HepG2 (cell line): ENCODE results near the gene MLN. TPM values are rescaled to one million over a fixed set of nuclear protein-coding genes. Genes with fewer than 3 reads are reported as not detected.

Experiments used
- ATF7 ChIP-seq, 2 experiments: fragments of 450-650 bp in 1 of 2; sonication (generic) in 1 of 2; formaldehyde crosslinking in 1 of 2; IDR thresholded peaks; 2 replicates each; pipeline versions ENCODE4 v1.4.0 to v1.6.1; 2016 to 2020; ENCODE audit warnings: antibody characterized with exemption in 1 of 2, mild to moderate bottlenecking in 1 of 2, missing genetic modification reagents in 1 of 2
- CAMTA2 ChIP-seq: sonication (generic); formaldehyde crosslinking; IDR thresholded peaks from 2 replicates; pipeline ENCODE4 v1.4.0; 2020; ENCODE audit warnings: mild to moderate bottlenecking, missing genetic modification reagents, borderline replicate concordance
- CBFB ChIP-seq: sonication (generic); formaldehyde crosslinking; IDR thresholded peaks from 2 replicates; pipeline ENCODE4 v1.4.0; 2020; ENCODE audit warnings: missing genetic modification reagents
- CHD4 ChIP-seq: fragments of 200-600 bp; sonication (generic); IDR thresholded peaks from 2 replicates; pipeline ENCODE4 v1.7.0; 2017; ENCODE audit warnings: mild to moderate bottlenecking, low read length, borderline replicate concordance
- LCORL ChIP-seq, 2 experiments: fragments of 450-650 bp in 1 of 2; sonication (generic) in 1 of 2; formaldehyde crosslinking in 1 of 2; IDR thresholded peaks; 2 replicates each; pipeline versions ENCODE4 v1.5.0 to v1.6.1; 2017 to 2020; ENCODE audit warnings: antibody characterized with exemption in 1 of 2, missing genetic modification reagents in 1 of 2
- MAZ ChIP-seq, 2 experiments: sonication (generic) in 1 of 2; formaldehyde crosslinking in 1 of 2; IDR thresholded peaks; 2 replicates each; pipeline versions ENCODE4 v1.5.0 to v1.6.1; 2012 to 2020; ENCODE audit warnings: low read depth in 2 of 2, mild to moderate bottlenecking in 2 of 2, borderline replicate concordance in 1 of 2, improper control_type of control experiment in 1 of 2, low read length in 1 of 2, missing genetic modification reagents in 1 of 2, moderate library complexity in 1 of 2
- MIXL1 ChIP-seq: IDR thresholded peaks from 2 replicates; pipeline ENCODE4 v1.6.1; 2016
- PHB2 ChIP-seq: fragments of 450-650 bp; IDR thresholded peaks from 2 replicates; pipeline ENCODE4 v1.6.1; 2018; ENCODE audit not compliant: partially characterized antibody
- RNF2 ChIP-seq: fragments of 450-650 bp; conservative IDR thresholded peaks from 2 replicates; pipeline ENCODE4 v1.6.1; 2016; ENCODE audit warnings: low read depth
- SAFB2 ChIP-seq: sonication (generic); formaldehyde crosslinking; IDR thresholded peaks from 2 replicates; pipeline ENCODE4 v1.5.1; 2020; ENCODE audit warnings: missing genetic modification reagents, low read depth, mild to moderate bottlenecking, borderline replicate concordance
- SMAD3 ChIP-seq: sonication (generic); formaldehyde crosslinking; IDR thresholded peaks from 2 replicates; pipeline ENCODE4 v1.4.0; 2020; ENCODE audit warnings: missing genetic modification reagents
- SP5 ChIP-seq: IDR thresholded peaks from 2 replicates; pipeline ENCODE4 v1.6.1; 2016; ENCODE audit warnings: low read depth, borderline replicate concordance
- ZMYM2 ChIP-seq: sonication (generic); formaldehyde crosslinking; IDR thresholded peaks from 2 replicates; pipeline ENCODE4 v1.8.0; 2022; ENCODE audit warnings: mild to moderate bottlenecking, missing genetic modification reagents
- ZNF20 ChIP-seq: sonication (generic); formaldehyde crosslinking; IDR thresholded peaks from 2 replicates; pipeline ENCODE4 v1.4.0; 2020; ENCODE audit warnings: mild to moderate bottlenecking, moderate library complexity, missing genetic modification reagents
- ZNF564 ChIP-seq: sonication (generic); formaldehyde crosslinking; IDR thresholded peaks from 2 replicates; pipeline ENCODE4 v1.8.1; 2023; ENCODE audit warnings: mild to moderate bottlenecking, missing genetic modification reagents
- ZNF615 ChIP-seq: sonication (generic); formaldehyde crosslinking; IDR thresholded peaks from 2 replicates; pipeline ENCODE4 v1.5.0; 2020; ENCODE audit warnings: mild to moderate bottlenecking, missing genetic modification reagents, borderline replicate concordance
- ZNF619 ChIP-seq: sonication (generic); formaldehyde crosslinking; IDR thresholded peaks from 2 replicates; pipeline ENCODE4 v1.4.0; 2020; ENCODE audit warnings: mild to moderate bottlenecking, missing genetic modification reagents
- ZNF674 ChIP-seq: sonication (generic); formaldehyde crosslinking; IDR thresholded peaks from 2 replicates; pipeline ENCODE4 v1.5.0; 2020; ENCODE audit warnings: low read depth, mild to moderate bottlenecking, missing genetic modification reagents
- ZNF737 ChIP-seq: sonication (generic); formaldehyde crosslinking; IDR thresholded peaks from 2 replicates; pipeline ENCODE4 v1.5.0; 2020; ENCODE audit warnings: missing genetic modification reagents, mild to moderate bottlenecking, borderline replicate concordance
- ZNF772 ChIP-seq: sonication (generic); formaldehyde crosslinking; IDR thresholded peaks from 2 replicates; pipeline ENCODE4 v1.5.0; 2020; ENCODE audit warnings: mild to moderate bottlenecking, missing genetic modification reagents
- polyA plus RNA-seq, 8 experiments: library from polyadenylated mRNA; depleted of rRNA in 3 of 8; stranded (reverse) in 7 of 8; unstranded in 1 of 8; fragments of >200 nt; fragmentation: Illumina TruSeq in 4 of 8; extraction: Trizol in 4 of 8; gene quantifications; 2 replicates each; pipeline versions ENCODE4 v1.2.1 to v1.2.3, GENCODE V29; 2011 to 2016; ENCODE audit warnings: low read depth in 4 of 8, missing spikeins in 1 of 8, mixed read lengths in 1 of 8; ENCODE audit not compliant: insufficient read depth in 1 of 8
- total RNA-seq, 5 experiments: library from RNA; depleted of rRNA; stranded (reverse); fragments of >200 nt; fragmentation: Illumina TruSeq; extraction: Trizol; gene quantifications; 2 replicates each; pipeline ENCODE4 v1.2.3, GENCODE V29; 2016; ENCODE audit warnings: low read depth in 1 of 5
- TF ChIP-seq, protein P1 (sequence below): sonication (generic); IDR thresholded peaks from 2 replicates; pipeline ENCODE4 v1.6.1; 2016; ENCODE audit warnings: low read depth, borderline replicate concordance
- TF ChIP-seq, protein P2 (sequence below): IDR thresholded peaks from 2 replicates; pipeline ENCODE4 v1.6.1; 2016; ENCODE audit warnings: missing genetic modification reagents, missing compliant biosample characterization
- TF ChIP-seq, protein P3 (sequence below): sonication (generic); formaldehyde crosslinking; IDR thresholded peaks from 2 replicates; pipeline ENCODE4 v1.4.0; 2020; ENCODE audit warnings: mild to moderate bottlenecking, missing genetic modification reagents
- TF ChIP-seq, protein P4 (sequence below): sonication (generic); formaldehyde crosslinking; IDR thresholded peaks from 2 replicates; pipeline ENCODE4 v1.4.0; 2020; ENCODE audit warnings: mild to moderate bottlenecking, low read depth, missing genetic modification reagents
- TF ChIP-seq, protein P5 (sequence below): sonication (generic); formaldehyde crosslinking; IDR thresholded peaks from 2 replicates; pipeline ENCODE4 v1.4.0; 2020; ENCODE audit warnings: missing genetic modification reagents

Gene MLN
- total and polyA plus RNA-seq, 2 of the 13 experiments (the other 11 are each of a cell fraction or from before 2014, with no cell fraction given), result not detected

DNA sequence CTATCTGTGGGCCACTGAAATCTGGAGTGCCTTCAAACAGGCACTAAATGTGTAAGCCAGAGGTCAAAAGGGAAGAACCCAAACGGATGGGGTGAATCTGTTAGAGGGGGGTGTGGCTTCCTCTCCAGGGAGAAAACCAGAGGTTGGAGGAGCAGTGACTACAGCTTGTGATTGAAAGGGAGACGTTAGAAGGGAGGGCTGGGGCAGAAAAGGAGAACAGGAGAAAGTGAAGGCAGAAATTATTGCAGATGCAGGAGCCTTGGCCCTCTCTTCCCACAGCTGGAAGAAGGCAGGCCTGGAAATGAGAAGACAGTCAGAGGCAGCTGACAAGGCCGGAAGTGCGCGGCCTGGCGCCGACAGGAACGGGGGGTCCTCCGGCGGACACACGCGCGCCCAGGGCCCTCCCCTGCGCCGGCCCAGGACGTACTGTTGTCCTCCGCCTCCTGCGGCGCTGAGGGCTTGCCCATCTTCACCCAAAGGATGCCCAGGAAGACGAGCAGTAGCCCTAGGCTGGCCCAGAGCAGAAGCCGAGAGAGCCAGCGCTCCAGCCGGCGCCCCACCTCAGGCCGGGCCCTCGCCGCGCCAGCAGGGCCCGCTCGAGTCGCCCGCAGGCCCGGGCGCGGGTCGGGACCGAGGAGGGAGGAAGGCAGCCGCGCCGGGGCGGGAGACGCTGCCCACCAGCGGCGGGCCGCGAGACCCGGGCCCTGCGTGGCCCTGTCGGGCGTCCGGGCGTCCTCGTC lies 15.7 kb downstream of the MLN start (continued):
- TF ChIP-seq, protein P1, sequence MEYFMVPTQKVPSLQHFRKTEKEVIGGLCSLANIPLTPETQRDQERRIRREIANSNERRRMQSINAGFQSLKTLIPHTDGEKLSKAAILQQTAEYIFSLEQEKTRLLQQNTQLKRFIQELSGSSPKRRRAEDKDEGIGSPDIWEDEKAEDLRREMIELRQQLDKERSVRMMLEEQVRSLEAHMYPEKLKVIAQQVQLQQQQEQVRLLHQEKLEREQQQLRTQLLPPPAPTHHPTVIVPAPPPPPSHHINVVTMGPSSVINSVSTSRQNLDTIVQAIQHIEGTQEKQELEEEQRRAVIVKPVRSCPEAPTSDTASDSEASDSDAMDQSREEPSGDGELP, result peak; percentile 84; the same call in 1 of the 2 replicates
- no peak for TF ChIP-seq CHD4
- TF ChIP-seq ZNF20 (CRISPR knock-in tag), result no peak
- TF ChIP-seq ZNF619 (CRISPR knock-in tag), result no peak
- no peak for TF ChIP-seq CAMTA2 (CRISPR knock-in tag)
- no peak for TF ChIP-seq MIXL1 (CRISPR knock-in tag)
- TF ChIP-seq, protein P2, sequence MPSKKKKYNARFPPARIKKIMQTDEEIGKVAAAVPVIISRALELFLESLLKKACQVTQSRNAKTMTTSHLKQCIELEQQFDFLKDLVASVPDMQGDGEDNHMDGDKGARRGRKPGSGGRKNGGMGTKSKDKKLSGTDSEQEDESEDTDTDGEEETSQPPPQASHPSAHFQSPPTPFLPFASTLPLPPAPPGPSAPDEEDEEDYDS, result no peak
- TF ChIP-seq, protein P3, sequence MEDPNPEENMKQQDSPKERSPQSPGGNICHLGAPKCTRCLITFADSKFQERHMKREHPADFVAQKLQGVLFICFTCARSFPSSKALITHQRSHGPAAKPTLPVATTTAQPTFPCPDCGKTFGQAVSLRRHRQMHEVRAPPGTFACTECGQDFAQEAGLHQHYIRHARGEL (CRISPR knock-in tag), result no peak
- no peak for TF ChIP-seq PHB2
- peak; percentile 49; the same call in 1 of the 2 replicates for TF ChIP-seq LCORL (IDR thresholded peaks at IDR 0.05)
- 0 out of 2 replicates have a peak, but pooled peaks have one; percentile 36 for TF ChIP-seq LCORL (CRISPR knock-in tag; IDR thresholded peaks at IDR 0.05)
- TF ChIP-seq SP5 (CRISPR knock-in tag), result no peak
- no peak for TF ChIP-seq CBFB (CRISPR knock-in tag)
- TF ChIP-seq MAZ (IDR thresholded peaks at IDR 0.05; ENCODE audit: borderline replicate concordance, low read depth, low read length), result peak; percentile 75; the same call in 1 of the 2 replicates
- TF ChIP-seq MAZ (CRISPR knock-in tag; IDR thresholded peaks at IDR 0.05; ENCODE audit: low read depth), result no peak
- peak; percentile 37; the same call in 1 of the 2 replicates for TF ChIP-seq SMAD3 (CRISPR knock-in tag)
- no peak for TF ChIP-seq ZNF615
- TF ChIP-seq, protein P4, sequence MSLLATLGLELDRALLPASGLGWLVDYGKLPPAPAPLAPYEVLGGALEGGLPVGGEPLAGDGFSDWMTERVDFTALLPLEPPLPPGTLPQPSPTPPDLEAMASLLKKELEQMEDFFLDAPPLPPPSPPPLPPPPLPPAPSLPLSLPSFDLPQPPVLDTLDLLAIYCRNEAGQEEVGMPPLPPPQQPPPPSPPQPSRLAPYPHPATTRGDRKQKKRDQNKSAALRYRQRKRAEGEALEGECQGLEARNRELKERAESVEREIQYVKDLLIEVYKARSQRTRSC, result no peak
- TF ChIP-seq SAFB2 (CRISPR knock-in tag), result 0 out of 2 replicates have a peak, but pooled peaks have one; percentile 9
- no peak for TF ChIP-seq ZNF737 (CRISPR knock-in tag)
- TF ChIP-seq ATF7 (IDR thresholded peaks at IDR 0.05), result no peak
- TF ChIP-seq ATF7 (CRISPR knock-in tag; IDR thresholded peaks at IDR 0.05), result no peak
- TF ChIP-seq ZNF772 (CRISPR knock-in tag), result no peak
- TF ChIP-seq, protein P5, sequence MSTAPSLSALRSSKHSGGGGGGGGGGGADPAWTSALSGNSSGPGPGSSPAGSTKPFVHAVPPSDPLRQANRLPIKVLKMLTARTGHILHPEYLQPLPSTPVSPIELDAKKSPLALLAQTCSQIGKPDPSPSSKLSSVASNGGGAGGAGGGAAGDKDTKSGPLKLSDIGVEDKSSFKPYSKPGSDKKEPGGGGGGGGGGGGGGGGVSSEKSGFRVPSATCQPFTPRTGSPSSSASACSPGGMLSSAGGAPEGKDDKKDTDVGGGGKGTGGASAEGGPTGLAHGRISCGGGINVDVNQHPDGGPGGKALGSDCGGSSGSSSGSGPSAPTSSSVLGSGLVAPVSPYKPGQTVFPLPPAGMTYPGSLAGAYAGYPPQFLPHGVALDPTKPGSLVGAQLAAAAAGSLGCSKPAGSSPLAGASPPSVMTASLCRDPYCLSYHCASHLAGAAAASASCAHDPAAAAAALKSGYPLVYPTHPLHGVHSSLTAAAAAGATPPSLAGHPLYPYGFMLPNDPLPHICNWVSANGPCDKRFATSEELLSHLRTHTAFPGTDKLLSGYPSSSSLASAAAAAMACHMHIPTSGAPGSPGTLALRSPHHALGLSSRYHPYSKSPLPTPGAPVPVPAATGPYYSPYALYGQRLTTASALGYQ (CRISPR knock-in tag), result no peak
- TF ChIP-seq ZMYM2 (CRISPR knock-in tag), result no peak
- TF ChIP-seq RNF2, result no peak
- no peak for TF ChIP-seq ZNF674
- TF ChIP-seq ZNF564 (CRISPR knock-in tag), result no peak
